CD4-positive, alpha-beta T cell treated with Interferon gamma for 1 hour (primary cell): ENCODE results near the gene SLC35C1.
"Not testable (repeated sequence)": the region's sequence is repeated elsewhere in the genome, so short reads cannot be mapped to it uniquely, and the experiment has no call there.

Experiments
- DNase-seq: peaks from one replicate; pipeline ENCODE4 v3.0.0-alpha.2; 2020

Gene SLC35C1

DNA sequence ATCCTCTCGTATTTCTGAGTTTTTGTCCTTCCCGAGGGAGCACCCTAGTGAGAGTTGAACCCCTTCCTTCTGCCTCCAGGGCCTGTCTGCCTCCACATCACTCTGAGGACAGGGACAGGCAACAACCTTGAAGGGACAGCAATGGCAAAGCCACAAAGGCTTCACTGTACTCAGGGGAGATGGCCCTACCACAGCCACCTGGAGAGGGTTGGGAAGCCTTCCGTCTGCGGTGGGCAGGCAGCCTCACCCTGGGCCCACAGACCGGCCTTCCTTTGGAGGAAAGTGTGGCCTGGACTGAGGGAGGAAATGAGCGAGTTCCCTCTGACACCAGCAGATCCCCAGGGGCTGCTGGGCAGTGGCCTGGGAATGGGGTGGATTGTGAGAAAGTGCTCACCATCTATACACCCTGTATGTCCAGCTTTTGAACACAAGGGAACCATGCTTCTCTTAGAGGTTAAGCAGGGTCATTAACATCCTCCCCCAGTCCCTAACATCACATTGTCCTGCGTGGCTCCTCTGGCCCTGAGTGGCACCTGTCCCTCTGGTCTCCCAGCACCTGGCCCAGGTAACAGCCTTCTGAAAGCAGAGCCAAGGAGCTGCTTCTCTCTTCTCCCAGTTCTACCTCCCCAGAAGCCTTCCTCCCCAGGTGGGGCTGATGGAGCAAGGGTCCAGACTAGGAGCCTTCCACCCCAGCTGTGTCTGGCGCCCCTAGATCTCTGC is 6.8 kb downstream of the SLC35C1 start:
- no peak for DNase-seq

- no peak for DNase-seq
Observed at GRCh38 chr11:45812581-45813548, 7.9 kb downstream of the SLC35C1 start.

- DNase-seq: no peak
Observed at GRCh38 chr11:45815747-45816146, 10.8 kb downstream of the SLC35C1 start.

DNA sequence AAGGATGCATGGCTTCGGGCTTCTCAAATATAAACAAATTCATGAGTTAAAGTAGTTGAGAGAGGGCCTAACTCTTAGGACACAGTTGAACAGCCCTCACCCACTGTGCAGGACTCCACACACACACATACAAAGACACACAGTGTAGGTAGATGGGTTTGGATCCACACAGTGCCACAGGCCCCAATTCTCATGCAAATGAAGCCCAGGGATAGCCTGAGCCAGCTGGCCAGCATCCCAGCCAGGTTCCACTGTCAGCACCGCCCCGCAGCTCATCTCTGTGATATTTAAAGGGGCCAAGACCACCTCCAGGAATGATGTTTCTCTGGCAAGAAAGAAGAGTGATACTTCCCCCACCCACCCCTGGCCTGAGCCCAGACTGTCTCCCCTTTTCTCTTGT is 11.7 kb downstream of the SLC35C1 start:
- DNase-seq: no peak

GRCh38 chr11:45817191-45817590 is 12.2 kb downstream of the SLC35C1 start:
- DNase-seq: peak; percentile 22

DNA sequence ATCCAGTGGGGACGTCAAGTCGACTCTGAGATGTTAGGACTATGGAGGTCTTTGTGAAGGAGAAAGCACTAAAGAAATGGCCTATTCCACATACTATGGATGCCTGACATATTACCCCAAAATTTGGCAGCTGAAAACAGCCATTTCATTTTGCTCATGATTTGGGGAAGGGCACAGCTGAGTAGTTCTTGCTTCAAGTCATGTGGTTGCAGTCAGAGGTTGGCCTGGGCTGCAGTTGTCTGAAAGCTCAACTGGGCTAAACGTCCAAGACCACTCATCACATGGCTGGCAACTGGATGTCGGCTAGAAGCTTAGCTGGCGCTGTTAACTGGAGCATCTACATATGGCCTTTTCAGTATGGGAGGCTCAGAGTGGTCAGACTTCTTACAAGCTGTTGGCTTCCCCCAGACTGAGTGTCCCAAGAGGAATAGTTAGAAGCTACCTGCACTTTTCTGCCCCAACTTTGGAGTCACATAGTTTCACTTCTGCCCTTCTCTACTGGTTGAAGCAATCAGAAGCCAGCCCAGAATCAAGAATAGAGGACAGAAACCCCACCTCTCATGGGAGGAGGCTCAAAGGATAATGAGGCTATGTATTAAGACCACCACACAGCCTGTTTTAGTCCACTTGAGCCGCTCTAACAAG is 14.1 kb downstream of the SLC35C1 start:
- no peak for DNase-seq

GRCh38 chr11:45820211-45820857 is 15.4 kb downstream of the SLC35C1 start:
- no peak for DNase-seq

- not testable (repeated sequence) for DNase-seq
Observed at GRCh38 chr11:45826492-45826891, 21.5 kb downstream of the SLC35C1 start.

- no peak for DNase-seq
Observed at GRCh38 chr11:45827123-45827522, 22.2 kb downstream of the SLC35C1 start.

- DNase-seq: no peak
Observed at GRCh38 chr11:45828996-45829395, 24.0 kb downstream of the SLC35C1 start.

DNA sequence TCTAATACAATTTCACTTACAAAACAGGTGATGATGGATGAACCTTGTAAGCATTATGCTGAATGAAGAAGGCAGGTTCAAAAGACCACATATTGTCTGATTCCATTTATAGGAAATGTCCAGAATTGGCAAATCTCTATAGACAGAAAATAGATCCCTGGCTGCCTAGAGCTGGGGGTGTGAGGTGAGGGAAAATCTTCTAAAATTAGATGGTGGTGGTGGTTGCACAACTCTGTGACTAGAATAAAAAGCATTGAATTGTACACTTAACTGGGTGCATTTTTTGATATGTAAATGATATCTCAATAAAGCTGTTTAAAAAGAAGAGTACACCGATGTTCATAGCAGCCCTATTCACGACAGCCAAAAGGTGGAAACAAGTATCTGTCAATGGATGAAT is 25.6 kb downstream of the SLC35C1 start:
- DNase-seq: no peak

DNA sequence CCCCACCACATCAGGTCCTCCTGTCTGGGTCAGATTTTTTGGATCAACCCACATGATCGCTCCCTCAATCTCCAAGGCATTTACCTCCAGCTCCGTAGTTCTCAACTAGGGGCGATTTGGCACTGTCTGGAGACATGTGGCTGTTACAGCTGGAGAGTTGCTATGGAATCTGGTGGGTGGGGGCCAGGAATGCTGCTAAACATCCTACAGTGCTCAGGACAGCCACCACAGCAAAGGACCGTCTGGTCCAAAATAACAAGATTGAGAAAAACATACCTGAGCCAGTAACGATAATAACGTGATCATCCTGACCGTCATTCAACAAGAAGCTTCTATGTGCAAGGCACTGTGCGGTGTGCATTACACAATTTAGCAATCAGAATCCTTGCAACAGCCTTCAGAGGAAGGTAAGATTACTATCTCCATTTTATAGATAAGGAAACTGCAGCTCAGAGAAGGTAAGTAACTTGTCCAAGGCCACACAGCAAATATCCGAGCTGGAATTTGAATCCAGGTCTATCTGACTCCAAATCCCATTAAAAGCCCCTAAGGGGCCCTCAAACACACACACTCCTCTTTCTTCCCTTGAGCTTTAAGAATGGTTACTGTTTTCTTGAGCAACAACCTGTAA is 28.0 kb downstream of the SLC35C1 start:
- DNase-seq: no peak

DNA sequence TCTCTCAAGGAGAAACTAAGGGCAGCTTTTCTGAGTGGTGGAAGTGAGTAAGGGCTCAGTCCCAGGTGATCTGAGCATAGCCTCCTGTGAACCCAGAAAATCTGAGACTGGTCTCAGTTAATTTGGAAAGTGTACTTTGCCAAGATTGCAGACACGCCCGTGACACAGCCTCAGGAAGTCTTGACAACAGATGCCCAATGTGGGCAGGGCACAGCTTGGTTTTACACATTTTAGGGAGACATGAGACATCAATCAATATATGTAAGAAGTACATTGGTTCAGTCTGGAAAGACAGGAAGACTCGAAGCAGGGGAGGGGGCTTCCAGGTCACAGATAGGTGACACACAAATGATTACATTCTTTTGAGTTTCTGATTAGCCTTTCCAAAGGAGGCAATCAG is 28.8 kb downstream of the SLC35C1 start:
- no peak for DNase-seq

DNA sequence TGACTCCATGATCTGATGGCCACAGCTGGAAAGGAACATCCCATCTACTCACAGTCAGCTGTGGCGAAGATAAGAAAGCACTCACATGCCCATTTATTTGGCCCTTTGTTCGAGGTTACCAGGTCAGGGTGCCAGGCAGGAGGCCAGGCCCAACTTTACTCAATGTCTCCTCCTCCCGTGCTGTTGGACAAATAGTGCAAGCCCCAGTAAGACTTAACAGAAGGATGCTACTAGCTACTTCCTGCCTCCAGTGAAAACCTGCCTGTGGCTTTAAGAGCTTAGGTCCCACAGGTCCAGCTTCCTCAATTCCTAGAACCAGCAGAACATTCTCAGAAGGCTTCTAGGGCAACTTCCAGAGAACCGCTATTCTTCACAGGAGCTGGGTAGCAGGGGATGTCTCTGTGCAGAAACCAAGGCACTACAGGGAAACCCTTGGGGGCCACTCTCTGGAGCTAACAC is 29.4 kb downstream of the SLC35C1 start:
- no peak for DNase-seq

DNA sequence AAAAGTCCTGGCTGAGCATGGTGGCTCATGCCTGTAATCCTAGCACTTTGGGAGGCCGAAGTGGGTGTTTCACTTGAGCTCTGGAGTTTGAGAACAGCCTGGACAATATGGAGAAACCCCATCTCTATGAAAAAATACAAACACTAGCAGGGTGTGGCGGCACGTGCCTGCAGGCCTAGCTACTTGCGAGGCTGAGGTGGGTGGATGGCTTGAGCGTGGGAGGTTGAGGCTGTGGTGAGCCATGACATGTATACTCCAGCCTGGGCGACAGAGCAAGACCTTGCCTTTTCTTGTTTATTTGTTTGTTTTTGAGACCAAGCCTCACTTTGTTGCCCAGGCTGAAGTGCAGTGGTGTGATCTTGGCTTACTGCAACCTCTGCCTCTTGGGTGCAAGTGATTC is 34.3 kb downstream of the SLC35C1 start:
- DNase-seq: no peak

DNA sequence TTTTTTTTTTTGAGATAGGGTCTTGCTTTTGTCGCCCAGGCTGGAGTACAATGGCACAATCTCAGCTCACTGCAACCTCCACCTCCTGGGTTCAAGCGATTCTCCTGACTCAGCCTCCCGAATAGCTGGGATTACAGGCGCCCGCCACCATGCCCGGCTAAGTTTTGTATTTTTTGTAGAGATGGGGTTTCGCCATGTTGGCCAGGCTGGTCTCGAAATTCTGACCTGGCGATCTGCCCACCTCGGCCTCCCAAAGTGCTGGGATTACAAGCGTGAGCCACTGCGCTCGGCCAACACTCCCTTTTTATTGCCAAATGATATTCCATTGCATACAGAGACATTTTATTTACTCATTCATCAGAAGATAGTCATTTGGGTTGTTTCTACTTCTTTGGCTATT is 35.3 kb downstream of the SLC35C1 start:
- DNase-seq: not testable (repeated sequence)

- peak; percentile 92 for DNase-seq
Observed at GRCh38 chr11:45843158-45843924, 38.4 kb downstream of the SLC35C1 start.

GRCh38 chr11:45844822-45845578 is 40.1 kb downstream of the SLC35C1 start:
- DNase-seq: no peak

DNA sequence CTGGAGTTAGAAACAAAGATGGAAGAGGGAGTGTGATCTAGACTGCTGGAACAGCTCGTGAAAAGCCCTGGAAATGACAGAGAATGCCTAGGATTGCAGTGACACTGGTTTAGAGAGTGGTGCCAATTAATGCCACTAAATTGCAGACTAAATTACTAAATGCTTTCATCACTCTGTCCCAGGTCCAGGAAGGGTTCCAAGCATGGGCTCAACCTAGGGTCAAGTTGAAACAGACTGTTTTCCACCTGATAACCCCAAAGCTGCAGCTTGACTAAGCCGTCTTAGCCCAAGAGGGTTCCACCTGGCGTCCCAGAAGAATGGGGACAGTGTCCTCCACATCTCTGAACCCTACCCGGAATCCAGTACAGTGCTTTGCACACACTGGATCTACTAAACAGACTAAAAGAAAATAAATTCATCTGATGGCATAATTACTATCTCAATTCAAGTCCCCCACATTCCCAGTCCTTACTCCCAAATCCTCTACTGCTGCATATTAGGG is 41.3 kb downstream of the SLC35C1 start:
- no peak for DNase-seq
